ENCODE results near the gene CMPK1.
A peak's percentile ranks its signal among the peaks of the same experiment; 100 is the strongest.

The CMPK1 gene

GRCh38 chr1:47385020-47385419, 51.4 kb downstream of the CMPK1 start:
- H3K4me1 ChIP-seq (ENCODE audit: low read length) = no peaks in the 10 kb centered on the region
- H4K20me1 ChIP-seq (ENCODE audit: insufficient read depth, low read length) = no peaks in the 10 kb centered on the region
- no peaks in the 10 kb centered on the region for H3K27me3 ChIP-seq (ENCODE audit: low read depth, low read length)
- no peak overlapping the region for H3K27ac ChIP-seq (ENCODE audit: low read length)
- no peaks in the 10 kb centered on the region for H3K79me2 ChIP-seq (ENCODE audit: low read length)
- TF ChIP-seq EZH2phosphoT487 (IDR thresholded peaks at IDR 0.05; ENCODE audit: low read depth) (no peak), CTCF (IDR thresholded peaks at IDR 0.05; ENCODE audit: low read depth, low read length) (no peak)
- H3K9ac ChIP-seq (ENCODE audit: low read length) = no peak overlapping the region
- H3K36me3 ChIP-seq (replicated peaks; ENCODE audit: low read depth, low read length) = no peaks in the 10 kb centered on the region
- H3K4me3 ChIP-seq (ENCODE audit: low read length) = no peak overlapping the region
- H3K4me2 ChIP-seq (ENCODE audit: low read length) = no peak overlapping the region
- H2AFZ ChIP-seq (ENCODE audit: low read depth, low read length) = no peak overlapping the region
- H3K9me3 ChIP-seq (ENCODE audit: insufficient read depth, low read length) = no peaks in the 10 kb centered on the region

- Histone ChIP-seq H3K36me3 (replicated peaks; ENCODE audit: low read depth, low read length) (no peaks in the 10 kb centered on the region), H3K9me3 (ENCODE audit: insufficient read depth, low read length) (no peaks in the 10 kb centered on the region)
These were observed 52.7 kb downstream of the CMPK1 start for GRCh38 chr1:47386268-47386667.

GRCh38 chr1:47388030-47388890, 54.7 kb downstream of the CMPK1 start:
- no peak overlapping the region for H2AFZ ChIP-seq (ENCODE audit: low read depth, low read length)
- no peaks in the 10 kb centered on the region for H4K20me1 ChIP-seq (ENCODE audit: insufficient read depth, low read length)
- no peaks in the 10 kb centered on the region for H3K9me3 ChIP-seq (ENCODE audit: insufficient read depth, low read length)
- no peak overlapping the region for H3K4me3 ChIP-seq (ENCODE audit: low read length)
- no peak for TF ChIP-seq EZH2phosphoT487 (IDR thresholded peaks at IDR 0.05; ENCODE audit: low read depth)
- no peak for TF ChIP-seq CTCF (IDR thresholded peaks at IDR 0.05; ENCODE audit: low read depth, low read length)
- H3K27ac ChIP-seq (ENCODE audit: low read length) = no peak overlapping the region
- no peaks in the 10 kb centered on the region for H3K27me3 ChIP-seq (ENCODE audit: low read depth, low read length)
- H3K4me1 ChIP-seq (ENCODE audit: low read length) = peaks cover 3% of the 10 kb centered on the region; the same call in 1 of the 2 replicates
- H3K36me3 ChIP-seq (replicated peaks; ENCODE audit: low read depth, low read length) = no peaks in the 10 kb centered on the region
- no peak overlapping the region for H3K4me2 ChIP-seq (ENCODE audit: low read length)
- no peak overlapping the region for H3K9ac ChIP-seq (ENCODE audit: low read length)
- no peaks in the 10 kb centered on the region for H3K79me2 ChIP-seq (ENCODE audit: low read length)

More at GRCh38 chr1:47386268-47386667, 52.7 kb downstream of the CMPK1 start:
- TF ChIP-seq CTCF (IDR thresholded peaks at IDR 0.05; ENCODE audit: low read depth, low read length) (no peak), EZH2phosphoT487 (IDR thresholded peaks at IDR 0.05; ENCODE audit: low read depth) (no peak)
- no peaks in the 10 kb centered on the region for H3K27me3 ChIP-seq (ENCODE audit: low read depth, low read length)
- no peak overlapping the region for H3K27ac ChIP-seq (ENCODE audit: low read length)
- H3K9ac ChIP-seq (ENCODE audit: low read length) = no peak overlapping the region
- H3K4me2 ChIP-seq (ENCODE audit: low read length) = no peak overlapping the region
- H3K4me1 ChIP-seq (ENCODE audit: low read length) = peaks cover 3% of the 10 kb centered on the region; the same call in 1 of the 2 replicates
- H3K4me3 ChIP-seq (ENCODE audit: low read length) = no peak overlapping the region
- no peak overlapping the region for H2AFZ ChIP-seq (ENCODE audit: low read depth, low read length)
- H4K20me1 ChIP-seq (ENCODE audit: insufficient read depth, low read length) = no peaks in the 10 kb centered on the region
- H3K79me2 ChIP-seq (ENCODE audit: low read length) = no peaks in the 10 kb centered on the region

GRCh38 chr1:47388891-47389238, 55.3 kb downstream of the CMPK1 start:
- no peak for TF ChIP-seq EZH2phosphoT487 (IDR thresholded peaks at IDR 0.05; ENCODE audit: low read depth)
- TF ChIP-seq CTCF (IDR thresholded peaks at IDR 0.05; ENCODE audit: low read depth, low read length) = peak; percentile 72
- Histone ChIP-seq H3K4me1 (ENCODE audit: low read length) (peaks cover 3% of the 10 kb centered on the region; the same call in 1 of the 2 replicates), H4K20me1 (ENCODE audit: insufficient read depth, low read length) (no peaks in the 10 kb centered on the region), H3K9me3 (ENCODE audit: insufficient read depth, low read length) (no peaks in the 10 kb centered on the region), H3K4me2 (ENCODE audit: low read length) (no peak overlapping the region), H3K27ac (ENCODE audit: low read length) (no peak overlapping the region), H3K36me3 (replicated peaks; ENCODE audit: low read depth, low read length) (no peaks in the 10 kb centered on the region), H3K27me3 (ENCODE audit: low read depth, low read length) (no peaks in the 10 kb centered on the region), H3K9ac (ENCODE audit: low read length) (no peak overlapping the region), H3K79me2 (ENCODE audit: low read length) (no peaks in the 10 kb centered on the region), H2AFZ (ENCODE audit: low read depth, low read length) (no peak overlapping the region), H3K4me3 (ENCODE audit: low read length) (no peak overlapping the region)

Data from OCI-LY3 (cell line).